ENCODE results near the gene DDX17. TPM values are rescaled to one million over a fixed set of nuclear protein-coding genes. Genes with fewer than 3 reads are reported as not detected.

The DDX17 gene
- total and polyA plus RNA-seq, 2 of the 4 experiments (the other 2 are of a cell fraction) = 240 to 371 TPM

GRCh38 chr22:38444783-38445182, 61.3 kb downstream of the DDX17 start:
- Histone ChIP-seq H3K36me3 (ENCODE audit: control insufficient read depth, insufficient read depth, low read length) (no peaks in the 10 kb centered on the region), H3K4ac (ENCODE audit: low read depth, low read length) (no peak overlapping the region), H3K9ac (ENCODE audit: low read depth, low read length) (no peak overlapping the region), H3K14ac (replicated peaks; ENCODE audit: low read depth, low read length) (no peak overlapping the region), H3K4me2 (ENCODE audit: low read depth, low read length) (no peak overlapping the region), H4K8ac (ENCODE audit: low read depth in 2 of 2, low read length in 2 of 2) (no peak overlapping the region), H2BK5ac (ENCODE audit: low read depth, low read length, poor library complexity, severe bottlenecking) (no peak overlapping the region), H2AFZ (replicated peaks; ENCODE audit: low read length, poor library complexity) (no peak overlapping the region), H3K4me3 (ENCODE audit: insufficient read depth, low read depth, low read length) (no peak overlapping the region), H2AK9ac (replicated peaks; ENCODE audit: low read depth, low read length, poor library complexity) (no peak overlapping the region), H4K20me1 (ENCODE audit: insufficient read depth, low read length) (no peaks in the 10 kb centered on the region; the same call in 1 of the 2 replicates), H3K18ac (ENCODE audit: low read depth, low read length) (no peak overlapping the region), H3K9me3 (ENCODE audit: control insufficient read depth, insufficient read depth, low read length) (no peaks in the 10 kb centered on the region), H2BK15ac (ENCODE audit: low read depth, low read length) (no peak overlapping the region), H3K27me3 (ENCODE audit: control insufficient read depth, insufficient read depth, low read length) (peaks cover 67% of the 10 kb centered on the region), H3K27ac (ENCODE audit: insufficient read depth, low read length) (no peak overlapping the region), H2AK5ac (ENCODE audit: low read depth, low read length) (no peak overlapping the region), H3K79me1 (ENCODE audit: low read depth in 1 of 2, low read length in 2 of 2) (no peaks in the 10 kb centered on the region), H3K23ac (ENCODE audit: low read depth, low read length) (no peak overlapping the region), H3K56ac (ENCODE audit: extremely low read depth, insufficient read depth, low read length) (no peak overlapping the region), H4K91ac (ENCODE audit: insufficient read depth, low read depth, low read length) (no peak overlapping the region), H3K9me1 (ENCODE audit: insufficient read depth, low read length) (no peaks in the 10 kb centered on the region), H3K4me1 (ENCODE audit: control insufficient read depth, insufficient read depth, low read length) (no peaks in the 10 kb centered on the region), H2BK20ac (ENCODE audit: low read depth, low read length) (no peak overlapping the region), H4K5ac (ENCODE audit: low read depth, low read length) (no peak overlapping the region), H2BK120ac (ENCODE audit: low read depth, low read length) (no peak overlapping the region)
- no peak for TF ChIP-seq MAFK (IDR thresholded peaks at IDR 0.05; ENCODE audit: low read depth, low read length)
- no peak for TF ChIP-seq CEBPB (IDR thresholded peaks at IDR 0.05; ENCODE audit: low read depth, low read length)
- TF ChIP-seq RCOR1 (IDR thresholded peaks at IDR 0.05; ENCODE audit: insufficient replicate concordance, low read length) = no peak
- TF ChIP-seq MXI1 (IDR thresholded peaks at IDR 0.05; ENCODE audit: borderline replicate concordance, low read depth, low read length) = no peak
- TF ChIP-seq ELK1 (IDR thresholded peaks at IDR 0.05; ENCODE audit: borderline replicate concordance, low read depth, low read length) = no peak
- no peak for TF ChIP-seq FOS (IDR thresholded peaks at IDR 0.05; ENCODE audit: low read depth, low read length)
- TF ChIP-seq CTCF (conservative IDR thresholded peaks at IDR 0.05; ENCODE audit: low read depth, low read length) = no peak
- no peak for TF ChIP-seq CHD1 (IDR thresholded peaks at IDR 0.05; ENCODE audit: low read depth, low read length)
- no peak for TF ChIP-seq NFE2L2 (IDR thresholded peaks at IDR 0.05; ENCODE audit: low read depth, low read length)
- no peak for TF ChIP-seq POLR2A (IDR thresholded peaks at IDR 0.05; ENCODE audit: low read depth, low read length)
- no peak for TF ChIP-seq MAZ (IDR thresholded peaks at IDR 0.05; ENCODE audit: borderline replicate concordance, low read depth, low read length)
- no peak for TF ChIP-seq RAD21 (IDR thresholded peaks at IDR 0.05; ENCODE audit: low read length)
- TF ChIP-seq BHLHE40 (IDR thresholded peaks at IDR 0.05; ENCODE audit: low read depth, low read length) = no peak
- TF ChIP-seq SMC3 (IDR thresholded peaks at IDR 0.05; ENCODE audit: low read depth, low read length) = no peak
- dilution Hi-C loops (cut with HindIII; ENCODE audit: low sequenced_read_pairs, unreplicated experiment) = no loop called here
- in situ Hi-C loops (cut with MboI; ENCODE audit: low sequenced_read_pairs) = no loop called here
- ChIA-PET CTCF (no interaction called here), POLR2A (ENCODE audit: unreplicated experiment) (no interaction called here)
- 94% methylated on average over 7 of the region's 10 CpGs; no CpG with 5 or more reads in 1 of the 2 experiments for WGBS, 2 experiments (ENCODE audit: extremely low coverage in 2 of 2, insufficient read length in 1 of 2)
- no TSS peak for BruUV-seq (replicated peaks)
- no peak for ATAC-seq (ENCODE audit: low read depth)
- intact Hi-C loops (cut with micrococcal nuclease) = no loop called here
- DNase-seq = no peak
